ENCODE results near the gene CAV2.

Gene CAV2

GRCh38 chr7:116501425-116502167 lies 2.1 kb downstream of the CAV2 start:
- in situ Hi-C loops (cut with HindIII; ENCODE audit: low sequenced_read_pairs), result no loop called here
- peak overlapping the region; percentile 64 for H3K4me3 ChIP-seq (ENCODE audit: low read depth, low read length)

GRCh38 chr7:116502201-116503096 lies 2.9 kb downstream of the CAV2 start:
- in situ Hi-C loops (cut with HindIII; ENCODE audit: low sequenced_read_pairs), result no loop called here
- no peak for TF ChIP-seq CTCF (IDR thresholded peaks at IDR 0.05; ENCODE audit: low read depth, low read length, missing control alignments)
- H3K4me3 ChIP-seq (ENCODE audit: low read depth, low read length), result no peak overlapping the region
- DNase-seq (ENCODE audit: low read depth), result no peak

More at GRCh38 chr7:116501425-116502167, 2.1 kb downstream of the CAV2 start:
- TF ChIP-seq CTCF (IDR thresholded peaks at IDR 0.05; ENCODE audit: low read depth, low read length, missing control alignments), result no peak
- no peak for DNase-seq (ENCODE audit: low read depth)

GRCh38 chr7:116503835-116504234 lies 4.3 kb downstream of the CAV2 start:
- in situ Hi-C loops (cut with HindIII; ENCODE audit: low sequenced_read_pairs), result no loop called here
- no peak for TF ChIP-seq CTCF (IDR thresholded peaks at IDR 0.05; ENCODE audit: low read depth, low read length, missing control alignments)
- no peak overlapping the region for H3K4me3 ChIP-seq (ENCODE audit: low read depth, low read length)

GRCh38 chr7:116505278-116505677 lies 5.7 kb downstream of the CAV2 start:
- no peak for DNase-seq (ENCODE audit: low read depth)
- TF ChIP-seq CTCF (IDR thresholded peaks at IDR 0.05; ENCODE audit: low read depth, low read length, missing control alignments), result no peak
- in situ Hi-C loops (cut with HindIII; ENCODE audit: low sequenced_read_pairs), result no loop called here
- H3K4me3 ChIP-seq (ENCODE audit: low read depth, low read length), result no peak overlapping the region

More at GRCh38 chr7:116503835-116504234, 4.3 kb downstream of the CAV2 start:
- DNase-seq (ENCODE audit: low read depth), result no peak

- no peak overlapping the region for H3K4me3 ChIP-seq (ENCODE audit: low read depth, low read length)
- in situ Hi-C loops (cut with HindIII; ENCODE audit: low sequenced_read_pairs), result no loop called here
- no peak for DNase-seq (ENCODE audit: low read depth)
- no peak for TF ChIP-seq CTCF (IDR thresholded peaks at IDR 0.05; ENCODE audit: low read depth, low read length, missing control alignments)
Measured at GRCh38 chr7:116505823-116506222, 6.3 kb downstream of the CAV2 start.

GRCh38 chr7:116509982-116510579 lies 10.5 kb downstream of the CAV2 start:
- TF ChIP-seq CTCF (IDR thresholded peaks at IDR 0.05; ENCODE audit: low read depth, low read length, missing control alignments), result no peak
- no peak for DNase-seq (ENCODE audit: low read depth)
- in situ Hi-C loops (cut with HindIII; ENCODE audit: low sequenced_read_pairs), result no loop called here
- H3K4me3 ChIP-seq (ENCODE audit: low read depth, low read length), result no peak overlapping the region
